CD1c-positive myeloid dendritic cell (primary cell): Measurements from ENCODE around the gene MACROD1.
"Not testable (repeated sequence)": the region's sequence is repeated elsewhere in the genome, so short reads cannot be mapped to it uniquely, and the experiment has no call there.

Source experiments
- DNase-seq: peaks from one replicate; pipeline ENCODE4 v3.0.0-alpha.2; 2016; ENCODE audit errors: extremely low spot score

Gene MACROD1

DNA sequence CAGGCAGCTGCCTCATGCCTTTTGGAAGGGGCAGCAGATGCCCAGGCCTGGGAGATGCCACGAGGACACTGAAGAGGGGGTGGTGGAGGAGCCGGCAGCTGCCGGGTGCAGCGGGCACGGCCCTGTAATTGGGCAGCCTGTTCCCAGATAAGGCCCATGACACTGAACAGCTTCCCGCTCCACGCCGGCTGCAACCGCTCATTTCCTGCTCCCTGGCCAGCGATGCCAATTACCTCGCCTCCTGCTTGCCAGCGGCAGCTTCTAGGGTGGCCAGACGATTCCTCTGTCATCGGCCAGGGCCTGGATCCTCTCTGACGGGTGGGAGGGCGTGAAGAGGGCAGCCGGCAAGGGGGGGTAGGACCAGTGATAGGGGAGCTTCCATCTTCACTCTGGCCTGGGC lies 107.4 kb downstream of the MACROD1 start:
- no peak for DNase-seq

DNA sequence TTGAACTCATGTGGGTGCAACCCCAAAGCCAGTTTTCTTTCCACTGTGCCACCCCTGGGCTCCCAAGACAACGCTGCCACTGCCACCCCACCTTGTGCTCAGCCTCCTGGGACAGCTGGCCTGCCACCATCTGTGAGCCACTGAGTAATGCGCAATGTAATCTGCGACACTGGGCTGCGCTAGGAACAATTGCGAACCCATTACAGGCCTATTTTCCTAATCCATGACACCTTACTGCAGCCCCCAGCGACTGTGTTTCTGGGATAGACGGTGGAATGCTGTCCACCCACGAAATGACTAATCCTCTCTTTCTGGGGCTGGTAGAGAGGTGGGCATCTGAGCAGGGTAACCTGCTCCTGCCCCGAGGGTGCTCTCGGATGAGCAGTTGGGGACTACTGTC lies 108.0 kb downstream of the MACROD1 start:
- no peak for DNase-seq

DNA sequence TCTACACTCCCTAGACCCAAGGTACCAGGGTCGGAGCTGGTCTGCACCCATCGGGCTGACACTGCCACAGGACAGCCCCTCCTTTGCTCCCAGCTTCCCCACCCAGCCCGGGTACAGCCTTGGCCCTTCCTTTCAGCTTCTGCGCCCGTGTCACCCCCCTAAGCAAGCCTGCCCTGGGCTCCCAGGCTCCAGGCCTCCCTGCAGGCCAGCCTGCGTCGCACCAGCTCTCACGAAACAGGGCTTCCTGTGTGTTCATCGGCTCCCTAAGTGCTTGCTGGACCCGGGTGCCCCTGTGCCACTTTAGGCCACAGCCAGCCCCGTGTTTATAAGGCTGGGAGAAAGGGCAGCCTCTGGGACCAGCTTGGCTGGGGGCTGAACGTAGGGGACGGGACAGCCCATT lies 109.1 kb downstream of the MACROD1 start:
- no peak for DNase-seq

DNA sequence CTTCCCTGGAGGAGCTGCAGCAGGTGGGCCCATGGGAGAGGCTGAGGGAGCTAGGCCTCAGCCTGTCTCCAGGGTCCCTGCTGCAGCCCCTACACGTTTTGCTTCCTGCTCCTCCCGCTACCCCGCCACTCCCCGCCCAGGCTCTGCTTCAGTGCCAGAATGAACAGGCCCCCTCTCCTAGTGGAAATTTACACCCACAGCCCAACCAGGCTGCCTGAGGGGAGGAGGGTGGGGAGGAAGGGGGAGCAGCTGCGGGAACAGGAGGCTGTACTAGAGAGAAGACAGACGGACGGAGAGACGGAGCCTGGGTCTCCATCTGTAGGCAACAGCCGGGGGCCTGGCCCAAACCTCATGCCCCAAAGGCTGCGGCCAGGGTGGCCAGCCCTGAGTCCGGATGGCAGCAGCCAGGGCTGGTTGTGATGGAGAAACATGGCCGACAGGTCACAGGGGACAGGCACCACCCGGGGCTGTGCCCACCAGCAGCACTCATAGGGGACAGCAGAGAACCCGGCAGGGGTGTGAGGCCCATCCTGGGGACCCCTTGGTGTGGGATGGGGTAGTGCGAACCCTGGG lies 109.6 kb downstream of the MACROD1 start:
- DNase-seq: no peak

DNA sequence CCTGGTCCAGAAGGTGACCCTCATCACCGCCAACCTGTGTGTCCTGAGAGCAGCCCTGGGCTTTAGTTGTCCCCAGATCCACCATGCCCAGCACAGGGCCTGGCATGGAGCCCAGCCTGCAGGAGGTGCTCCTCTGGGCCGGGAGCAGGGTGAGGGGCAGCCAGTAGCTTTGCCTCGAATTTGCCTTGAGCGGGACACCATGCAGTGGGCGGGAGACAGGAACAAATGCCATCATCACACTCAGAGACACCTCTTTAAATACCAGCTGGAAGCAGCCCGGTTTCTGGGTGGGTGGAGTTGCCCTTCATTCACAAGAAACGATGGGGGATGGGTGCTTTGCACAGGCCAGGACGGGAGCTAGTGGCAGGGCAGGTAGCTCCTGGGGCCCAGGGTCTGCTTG lies 110.8 kb downstream of the MACROD1 start:
- DNase-seq: no peak

DNA sequence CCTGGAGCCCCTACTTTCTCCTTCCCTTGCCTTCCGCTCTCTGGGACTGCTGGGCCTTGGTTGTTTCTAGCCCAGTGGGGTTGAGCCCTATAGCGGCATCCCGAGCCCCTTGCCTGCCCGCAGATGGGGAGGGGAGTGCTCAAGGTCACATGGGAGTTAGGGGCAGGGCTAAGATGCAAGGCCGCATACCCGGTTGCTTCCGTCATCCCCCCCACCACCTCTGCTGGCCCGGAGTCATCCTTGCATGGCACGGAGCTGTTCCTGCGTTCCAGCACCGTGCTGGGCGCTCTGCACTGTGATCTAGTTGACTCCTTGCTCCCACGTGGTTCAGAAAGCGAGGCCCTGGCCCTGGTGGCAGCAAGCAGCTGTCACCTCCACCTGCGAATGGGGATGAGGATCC lies 112.2 kb downstream of the MACROD1 start:
- no peak for DNase-seq

DNA sequence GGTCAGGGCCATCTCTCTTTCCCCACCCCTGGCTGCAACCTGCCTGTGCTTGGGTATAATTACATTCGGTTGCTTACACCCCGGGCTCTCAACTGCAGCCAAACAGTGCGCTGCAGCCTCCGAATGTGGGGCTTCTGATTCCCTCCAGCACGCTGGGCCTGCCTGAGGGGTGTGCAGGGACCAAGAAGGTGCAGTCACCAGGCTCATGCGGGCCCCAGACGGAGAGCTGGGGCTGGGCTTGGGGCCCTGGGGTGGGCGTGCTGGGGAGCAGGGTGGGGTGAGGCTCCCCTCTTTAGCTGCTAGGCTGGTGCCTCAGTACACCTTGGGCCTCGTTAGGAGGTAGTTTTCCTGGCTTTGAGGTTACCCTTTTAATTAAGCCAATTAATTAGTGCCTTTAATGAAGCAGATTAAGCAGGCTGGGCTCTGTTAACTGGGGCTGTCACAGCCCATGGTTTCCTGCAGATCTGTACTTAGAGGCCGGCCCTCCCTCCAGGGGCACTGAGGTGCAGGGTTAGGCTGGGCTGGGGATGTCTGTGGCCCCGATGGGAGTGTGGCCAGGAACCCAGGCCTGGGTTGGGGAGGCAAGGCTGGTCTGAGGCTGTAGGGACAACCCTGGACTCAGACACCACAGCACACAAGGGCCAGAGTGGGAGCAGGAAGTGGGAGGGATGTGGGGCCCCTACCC lies 112.8 kb downstream of the MACROD1 start:
- DNase-seq: no peak

DNA sequence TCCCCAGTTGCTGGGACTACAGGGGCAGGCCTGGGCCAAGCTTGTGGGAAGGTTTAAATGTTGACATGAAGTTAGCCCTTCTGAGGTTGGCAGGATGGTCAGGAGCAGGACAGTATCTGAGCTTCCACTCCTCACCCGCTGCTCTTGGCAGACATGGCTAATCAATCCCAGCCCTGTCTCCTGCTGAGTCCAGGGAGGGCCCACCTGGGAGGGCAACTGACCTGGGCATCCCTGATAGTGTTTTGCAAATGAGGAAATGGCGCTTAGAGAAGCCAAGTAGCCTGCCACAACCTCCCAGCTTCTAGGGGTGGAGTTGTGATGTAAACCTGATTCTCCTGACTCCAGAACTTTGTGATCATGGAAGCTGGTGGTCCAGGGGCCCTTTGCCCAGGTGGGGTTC lies 113.5 kb downstream of the MACROD1 start:
- DNase-seq: no peak

DNA sequence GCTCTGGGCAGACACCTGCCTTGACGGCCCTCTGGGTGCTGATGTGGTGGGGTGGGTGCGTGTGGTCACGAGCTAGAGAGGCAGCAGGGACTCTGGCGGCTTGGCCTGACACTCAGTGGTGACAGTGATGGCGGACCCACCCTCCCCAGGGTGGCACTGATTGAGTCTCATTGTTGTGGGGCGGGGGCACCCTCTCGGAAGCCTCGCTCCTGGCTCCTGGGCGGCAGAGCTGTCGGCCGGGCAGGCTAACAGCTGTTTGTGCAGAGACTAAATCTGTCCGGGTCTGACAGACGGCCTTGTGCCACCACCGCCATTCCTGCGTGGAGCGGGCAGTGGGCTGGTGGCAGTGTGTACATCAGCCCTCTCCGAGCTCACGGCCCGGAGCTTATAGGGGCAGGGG lies 114.6 kb downstream of the MACROD1 start:
- no peak for DNase-seq

DNA sequence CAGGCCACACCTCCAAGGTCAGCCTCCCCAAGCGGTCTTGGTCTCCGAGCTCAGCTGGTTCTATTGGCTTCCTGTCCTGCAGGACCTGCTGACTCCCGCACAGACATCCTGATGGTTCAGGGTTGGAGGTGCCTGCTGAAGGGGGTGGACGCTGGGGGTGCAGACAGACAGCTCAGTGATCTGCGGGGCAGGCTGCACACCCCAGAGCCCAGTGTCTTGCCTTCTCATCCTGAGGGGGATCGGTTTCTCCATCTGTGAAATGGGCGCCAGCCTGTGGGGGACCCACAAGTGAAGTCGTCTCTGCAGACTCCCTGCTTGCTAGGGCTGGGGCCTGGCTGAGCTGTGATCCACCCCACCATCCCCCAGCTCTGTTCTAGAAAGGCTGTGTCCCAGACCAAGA lies 116.4 kb downstream of the MACROD1 start:
- no peak for DNase-seq

DNA sequence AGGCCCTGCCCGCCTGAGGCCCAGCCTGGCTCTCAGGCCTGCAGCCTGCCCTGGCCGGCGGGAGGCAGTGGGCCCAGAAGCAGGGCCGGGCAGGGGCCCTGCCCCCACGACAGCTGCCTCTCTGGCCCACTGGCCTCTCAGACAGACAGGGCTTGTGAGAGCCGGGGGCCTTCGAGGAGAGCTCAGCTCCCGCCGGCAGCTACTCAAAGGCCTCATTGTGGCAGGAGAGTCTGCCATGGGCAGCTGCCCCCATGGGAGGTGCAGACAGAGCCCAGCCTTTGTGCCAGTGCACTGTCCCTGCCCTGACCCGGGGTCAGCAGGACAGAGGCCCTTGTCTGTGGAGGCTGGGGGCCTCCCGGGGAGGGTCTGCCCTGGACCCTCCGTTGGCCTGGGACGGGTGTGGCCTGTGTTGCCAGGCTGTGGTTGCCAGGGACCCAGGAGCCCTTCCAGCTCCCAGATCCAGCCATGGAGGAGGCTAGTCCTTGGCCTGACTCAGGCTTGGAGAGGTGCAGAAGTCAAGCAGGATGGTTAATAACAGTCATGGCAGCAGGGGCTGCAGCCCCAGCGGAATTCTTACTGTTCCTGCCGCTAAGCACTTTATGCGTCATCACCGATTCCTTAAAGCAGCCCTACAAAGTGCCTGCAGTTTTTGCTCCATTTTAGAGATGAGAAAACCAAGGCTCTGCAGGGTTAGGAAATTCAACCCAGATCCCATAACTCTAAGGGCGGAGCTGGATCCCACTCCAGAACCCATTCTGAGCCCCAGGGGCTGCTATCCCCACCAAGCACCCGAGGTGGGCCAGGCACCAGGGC lies 117.7 kb downstream of the MACROD1 start:
- DNase-seq: no peak

DNA sequence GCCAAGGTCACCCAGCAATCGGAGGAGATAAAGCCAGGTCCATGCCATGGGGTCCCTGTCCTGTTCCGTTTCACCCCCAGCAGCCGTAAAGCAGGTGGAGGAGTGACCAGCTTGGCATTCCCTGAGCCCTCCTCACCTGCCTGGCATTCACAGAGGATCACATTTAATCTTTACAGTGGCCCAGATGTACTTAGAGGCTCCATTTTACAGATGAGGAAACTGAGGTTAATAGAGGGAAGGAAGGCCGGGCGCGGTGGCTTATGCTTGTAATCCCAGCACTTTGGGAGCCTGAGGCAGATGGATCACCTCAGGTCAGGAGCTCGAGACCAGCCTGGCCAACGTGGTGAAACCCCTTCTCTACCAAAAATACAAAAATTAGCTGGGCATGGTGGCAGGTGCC lies 118.5 kb downstream of the MACROD1 start:
- DNase-seq: not testable (repeated sequence)

DNA sequence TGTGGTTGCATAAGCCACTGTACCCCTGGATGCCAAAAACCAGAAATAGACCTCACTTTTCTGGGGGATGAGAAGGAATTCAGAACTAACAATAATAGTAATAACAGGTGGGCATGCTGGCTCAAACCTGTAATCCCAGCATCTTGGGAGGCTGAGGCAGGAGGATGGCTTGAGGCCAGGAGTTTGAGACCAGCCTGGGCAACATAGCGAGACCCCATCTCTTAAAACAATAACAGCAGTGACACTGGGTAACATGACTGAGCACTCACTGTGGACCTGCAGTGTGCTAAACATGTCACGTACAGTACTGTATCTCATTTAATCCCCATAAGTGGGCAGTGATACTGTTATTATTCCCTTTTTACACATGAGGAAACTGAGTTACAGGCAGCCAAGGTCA lies 120.2 kb downstream of the MACROD1 start:
- no peak for DNase-seq

DNA sequence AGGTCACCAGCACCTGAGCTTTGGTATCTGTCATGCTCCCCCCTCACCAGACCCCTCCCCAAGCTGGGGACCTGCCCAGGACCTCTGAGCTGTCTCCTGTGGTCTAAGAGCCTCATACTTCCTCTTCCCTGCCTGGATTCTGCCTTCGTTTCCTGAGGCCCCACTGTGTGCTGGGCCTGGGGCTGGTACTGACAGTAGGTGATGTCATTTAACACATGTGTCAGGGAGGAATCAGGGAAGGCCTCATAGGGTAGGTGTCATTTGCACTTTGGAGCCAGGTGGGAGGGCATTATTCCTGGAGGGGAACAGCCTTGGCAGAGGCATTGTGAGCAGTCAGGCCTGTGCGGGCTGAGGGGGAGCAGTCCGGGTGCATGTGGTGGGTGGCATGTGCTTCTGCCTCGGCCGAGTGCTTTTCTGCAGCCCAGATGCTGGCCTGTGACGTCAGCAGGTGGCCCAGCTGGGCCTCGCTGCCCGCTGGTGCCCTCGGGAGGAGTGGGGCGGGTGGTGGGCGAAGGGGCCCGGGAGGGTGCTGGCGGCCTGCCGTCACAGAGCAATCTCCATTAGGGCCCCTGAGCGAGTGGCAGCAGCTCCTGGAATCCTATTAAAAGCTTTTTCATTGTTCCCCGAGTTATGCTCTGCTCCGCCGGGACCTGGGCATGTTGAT lies 121.1 kb downstream of the MACROD1 start:
- no peak for DNase-seq

DNA sequence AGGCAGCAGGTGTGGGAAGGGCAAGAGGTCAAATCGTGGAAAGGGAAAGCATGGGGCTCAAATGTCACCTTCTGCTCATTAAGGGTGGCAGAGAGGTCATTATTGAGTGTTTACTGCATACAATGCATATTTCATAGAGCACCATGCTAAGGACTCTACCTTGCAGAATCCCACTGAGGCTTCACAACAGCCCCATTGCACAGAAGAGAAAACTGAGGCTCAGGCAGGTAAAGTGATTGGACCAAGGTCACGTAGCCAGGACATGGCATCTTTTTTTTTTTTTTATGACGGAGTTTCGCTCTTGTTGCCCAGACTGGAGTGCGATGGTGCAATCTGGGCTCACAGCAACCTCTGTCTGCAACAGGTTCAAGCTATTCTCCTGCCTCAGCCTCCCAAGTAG lies 122.4 kb downstream of the MACROD1 start:
- DNase-seq: no peak

DNA sequence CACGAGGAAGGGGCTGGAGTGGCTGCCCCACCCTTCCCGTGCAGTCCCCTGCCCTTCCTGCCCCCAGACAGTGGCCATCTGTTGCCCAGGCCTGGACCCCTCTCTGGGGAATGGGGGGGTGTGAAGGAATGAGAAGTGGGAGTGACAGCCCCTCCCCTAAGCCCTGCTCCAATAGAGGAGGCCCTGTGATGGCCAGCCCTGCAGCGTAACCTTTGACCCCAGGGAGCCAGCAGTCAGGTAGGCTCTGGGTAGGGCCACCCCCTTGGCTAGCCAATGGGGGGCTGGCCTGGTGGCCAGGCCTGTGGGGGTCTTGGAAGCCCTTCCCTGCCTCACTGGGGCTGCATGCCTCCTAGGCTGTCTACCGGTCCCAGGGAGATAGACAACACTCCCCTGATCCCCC lies 123.6 kb downstream of the MACROD1 start:
- DNase-seq: no peak

DNA sequence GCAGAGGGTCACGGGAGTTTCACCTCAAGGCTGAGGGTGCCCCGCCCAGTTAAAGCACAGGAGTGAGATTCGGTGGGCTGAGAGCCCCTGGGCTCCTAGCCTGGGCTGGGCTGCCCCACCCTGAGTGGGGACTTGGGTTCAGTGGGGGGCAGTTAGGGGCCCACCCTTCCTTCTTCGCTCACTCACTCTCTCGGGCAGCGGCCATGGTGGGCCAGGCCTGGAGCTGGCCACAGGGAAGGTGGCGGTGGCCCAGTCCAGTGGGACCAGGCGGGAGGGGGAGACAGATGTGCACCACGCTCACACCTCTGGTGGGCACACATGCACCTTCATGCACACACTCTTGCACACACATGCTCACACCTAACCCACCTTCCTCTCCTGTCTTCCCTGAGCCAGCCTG lies 124.1 kb downstream of the MACROD1 start:
- no peak for DNase-seq

DNA sequence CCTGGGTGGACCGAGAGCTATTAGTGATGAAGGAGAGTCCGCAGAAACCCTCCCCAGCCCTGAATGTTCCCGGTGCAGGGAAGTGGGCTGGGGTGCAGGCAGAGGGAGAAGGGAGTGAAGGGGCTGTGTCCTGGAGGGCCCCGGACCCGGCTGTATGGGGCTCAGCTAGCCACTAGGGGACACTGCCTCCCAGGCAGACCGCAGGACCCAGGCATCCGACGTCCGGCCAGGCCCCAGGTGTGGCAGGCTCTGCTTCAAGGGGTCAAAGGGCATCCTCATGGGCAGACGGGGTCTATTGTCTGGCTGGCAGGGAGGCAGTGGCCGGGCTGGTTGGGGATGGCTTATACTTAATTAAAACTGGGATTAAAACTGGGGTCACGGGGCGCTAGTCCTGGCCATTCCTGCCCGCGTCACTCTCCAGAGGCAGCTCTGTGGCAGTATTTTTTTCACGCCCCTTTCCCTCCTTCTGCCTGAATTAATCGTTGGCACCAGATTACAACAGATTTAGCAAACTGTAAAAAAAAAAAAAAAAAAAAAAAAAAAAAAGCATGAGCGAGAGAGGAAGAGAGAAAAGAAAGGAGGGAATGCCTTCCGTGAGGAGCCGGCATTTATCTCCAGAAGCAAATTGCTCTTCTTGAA lies 125.1 kb downstream of the MACROD1 start:
- no peak for DNase-seq

DNA sequence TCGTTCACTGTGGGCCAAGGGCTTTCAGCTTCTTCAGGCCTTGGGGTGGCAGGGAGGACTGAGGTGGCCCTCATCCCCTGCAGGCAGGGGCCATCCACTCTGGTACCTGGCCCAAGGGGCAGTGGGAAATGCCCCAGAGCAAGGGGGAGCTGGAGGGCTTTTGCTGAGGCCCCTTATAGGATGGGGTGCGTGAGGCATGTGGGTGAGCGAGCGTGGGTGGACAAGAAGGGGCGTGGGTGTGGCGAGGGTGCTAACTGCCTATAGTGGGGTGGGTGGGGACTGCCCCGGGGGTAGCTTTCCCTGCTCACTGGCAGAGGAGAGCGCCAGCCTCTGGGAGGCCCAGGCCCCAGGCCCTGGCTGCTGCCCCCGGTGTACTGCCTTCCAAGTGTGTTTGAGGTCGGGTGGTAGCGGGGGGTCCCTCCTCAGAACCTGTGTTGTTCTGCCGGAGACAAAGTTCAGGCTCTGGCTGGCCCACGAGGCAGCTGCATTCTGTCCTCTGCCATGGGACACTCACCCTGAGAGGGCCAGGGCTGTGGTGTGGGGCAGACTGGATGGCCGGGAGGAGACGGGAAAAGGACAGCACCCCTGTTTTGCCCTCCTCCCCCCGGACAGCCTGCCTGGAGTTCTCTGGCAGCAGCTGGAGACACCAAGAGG lies 126.8 kb downstream of the MACROD1 start:
- no peak for DNase-seq

DNA sequence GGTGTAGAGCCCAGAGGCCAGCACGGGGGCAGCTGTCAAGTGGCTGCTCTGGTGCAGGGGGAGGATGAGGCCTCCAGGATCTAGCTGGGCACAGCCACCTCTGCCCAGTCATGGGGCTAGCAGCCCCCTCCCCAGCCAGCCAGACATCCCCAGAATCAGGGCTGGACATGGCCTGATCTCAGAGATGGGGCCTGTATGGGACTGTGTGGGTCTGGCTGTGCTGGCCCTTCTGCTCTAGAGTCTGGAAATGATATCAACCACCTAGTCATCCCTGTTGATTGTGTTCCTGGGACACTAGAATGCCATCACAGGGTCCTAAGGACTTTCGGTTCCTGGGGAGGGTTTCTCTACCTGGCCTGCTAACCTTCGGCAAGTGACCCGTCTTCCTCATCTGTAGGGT lies 127.4 kb downstream of the MACROD1 start:
- DNase-seq: no peak

DNA sequence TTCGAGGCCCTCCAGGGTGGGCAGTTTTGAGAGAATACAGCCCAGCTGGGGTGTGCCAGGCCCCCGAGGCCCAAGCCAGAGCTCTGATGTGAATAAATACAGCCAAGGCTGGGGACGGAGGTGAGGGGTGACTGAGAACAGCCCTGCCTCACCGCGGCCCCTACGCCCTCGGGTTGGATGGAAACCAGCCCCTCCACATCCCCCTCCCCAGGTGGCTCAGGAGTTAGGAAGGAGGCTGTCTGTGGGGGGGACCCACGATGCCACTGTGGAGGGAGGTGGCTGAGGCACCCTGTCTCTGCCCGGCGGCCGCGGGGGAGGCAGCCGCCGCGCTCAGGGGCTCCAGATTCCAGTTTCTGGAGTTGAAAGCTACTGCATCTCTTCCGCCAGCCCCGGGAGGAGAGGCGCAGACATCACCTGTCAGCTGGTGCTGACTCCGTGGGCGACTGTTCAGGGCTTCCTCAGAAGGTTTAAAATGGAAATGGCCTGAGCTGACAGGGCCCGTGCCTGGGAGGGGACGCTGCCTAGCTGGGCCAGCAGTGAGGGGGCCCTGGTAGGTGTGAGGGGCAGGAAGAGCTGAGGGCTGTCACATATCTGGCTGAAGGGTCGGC lies 128.8 kb downstream of the MACROD1 start:
- DNase-seq: no peak
